ENCODE measurements around the gene RHBDL3.
A peak's percentile ranks its signal among the peaks of the same experiment; 100 is the strongest.

RHBDL3 gene

DNA sequence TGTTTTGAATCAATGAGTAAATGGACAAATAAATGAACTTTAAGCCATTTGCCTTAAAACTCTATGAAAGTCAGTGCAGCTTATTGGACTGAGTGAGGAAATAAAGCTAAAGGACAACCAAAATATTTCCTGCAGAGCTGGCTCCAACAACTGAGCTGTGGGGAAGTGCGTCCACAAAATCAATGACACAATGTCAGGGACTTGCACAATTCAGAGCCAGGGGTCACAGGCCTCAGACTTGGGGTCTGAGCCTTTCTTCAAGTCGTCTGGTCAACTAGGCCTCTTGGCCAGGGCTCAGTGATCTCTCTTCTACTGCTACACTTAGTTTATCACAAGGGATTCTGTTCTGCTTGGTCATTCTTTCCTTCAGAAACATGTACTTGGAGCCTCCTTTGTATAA lies 26.2 kb upstream of the RHBDL3 start:
- no peak for DNase-seq (ENCODE audit: low read depth)
- no peak for TF ChIP-seq CTCF (conservative IDR thresholded peaks at IDR 0.05; ENCODE audit: low read depth, low read length)

GRCh38 chr17:32240750-32241149 lies 24.9 kb upstream of the RHBDL3 start:
- TF ChIP-seq CTCF (conservative IDR thresholded peaks at IDR 0.05; ENCODE audit: low read depth, low read length), result no peak
- no peak overlapping the region for H3K4me3 ChIP-seq (ENCODE audit: low read length)
- no peak for DNase-seq (ENCODE audit: low read depth)

More for the DNA sequence above, 26.2 kb upstream of the RHBDL3 start:
- no peak overlapping the region for H3K4me3 ChIP-seq (ENCODE audit: low read length)

- H3K4me3 ChIP-seq (ENCODE audit: low read length), result no peak overlapping the region
- TF ChIP-seq CTCF (conservative IDR thresholded peaks at IDR 0.05; ENCODE audit: low read depth, low read length), result no peak
- DNase-seq (ENCODE audit: low read depth), result no peak
These were observed 24.0 kb upstream of the RHBDL3 start for GRCh38 chr17:32241640-32242039.

GRCh38 chr17:32249475-32249874 lies 16.2 kb upstream of the RHBDL3 start:
- no peak for DNase-seq (ENCODE audit: low read depth)
- no peak overlapping the region for H3K4me3 ChIP-seq (ENCODE audit: low read length)
- no peak for TF ChIP-seq CTCF (conservative IDR thresholded peaks at IDR 0.05; ENCODE audit: low read depth, low read length)

- peak; percentile 100 for TF ChIP-seq CTCF (conservative IDR thresholded peaks at IDR 0.05; ENCODE audit: low read depth, low read length)
- H3K4me3 ChIP-seq (ENCODE audit: low read length), result no peak overlapping the region
- DNase-seq (ENCODE audit: low read depth), result peak; percentile 19
These were observed 12.5 kb upstream of the RHBDL3 start for GRCh38 chr17:32253117-32253611.

GRCh38 chr17:32256012-32256700 lies 9.5 kb upstream of the RHBDL3 start:
- no peak for DNase-seq (ENCODE audit: low read depth)
- no peak for TF ChIP-seq CTCF (conservative IDR thresholded peaks at IDR 0.05; ENCODE audit: low read depth, low read length)
- H3K4me3 ChIP-seq (ENCODE audit: low read length), result no peak overlapping the region

DNA sequence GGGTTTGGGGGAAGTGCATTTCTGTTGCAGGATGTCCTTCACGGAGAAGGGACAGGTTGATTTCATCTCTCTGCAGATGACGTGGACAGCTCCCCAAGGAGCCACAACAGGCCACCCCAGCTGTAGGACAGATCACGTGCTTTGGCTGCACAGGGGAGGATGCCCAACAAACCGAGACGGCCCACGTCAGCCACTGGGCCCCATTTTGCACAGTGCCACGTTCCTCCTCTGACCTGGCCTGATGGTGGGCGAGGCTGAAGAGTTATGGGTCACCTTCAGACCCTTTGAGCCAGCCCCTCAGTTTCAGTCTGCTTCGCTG lies 9.0 kb upstream of the RHBDL3 start:
- DNase-seq (ENCODE audit: low read depth), result no peak
- no peak for TF ChIP-seq CTCF (conservative IDR thresholded peaks at IDR 0.05; ENCODE audit: low read depth, low read length)
- no peak overlapping the region for H3K4me3 ChIP-seq (ENCODE audit: low read length)

Measured in retinal pigment epithelial cell (primary cell).